Hepatocyte (in vitro differentiated cells): ENCODE results near the gene POLDIP2. TPM values are rescaled to one million over a fixed set of nuclear protein-coding genes. Genes with fewer than 3 reads are reported as not detected.

Experiments used
- DNase-seq: peaks from one replicate; pipeline ENCODE4 v3.0.0-alpha.2; 2016; ENCODE audit warnings: low spot score
- H2AFZ ChIP-seq: fragments of 200-600 bp; sonication (generic); 2 replicates; pipeline ENCODE4 v1.6.0; 2016; ENCODE audit warnings: antibody characterized with exemption, mild to moderate bottlenecking
- H3K27ac ChIP-seq: fragments of 200-600 bp; sonication (generic); 2 replicates; pipeline ENCODE4 v1.5.1; 2016; ENCODE audit warnings: mild to moderate bottlenecking
- H3K27me3 ChIP-seq: fragments of 200-600 bp; sonication (generic); 2 replicates; pipeline ENCODE4 v1.6.1; 2016
- H3K36me3 ChIP-seq: fragments of 200-600 bp; sonication (generic); replicated peaks from 2 replicates; pipeline ENCODE4 v1.5.1; 2016; ENCODE audit warnings: low read depth; ENCODE audit not compliant: insufficient read depth
- H3K4me1 ChIP-seq: fragments of 200-600 bp; sonication (generic); 2 replicates; pipeline ENCODE4 v1.5.1; 2016; ENCODE audit warnings: mild to moderate bottlenecking, moderate library complexity; ENCODE audit not compliant: insufficient read depth
- H3K4me2 ChIP-seq: fragments of 200-600 bp; sonication (generic); 2 replicates; pipeline ENCODE4 v1.6.0; 2016
- H3K4me3 ChIP-seq: fragments of 200-600 bp; sonication (generic); 2 replicates; pipeline ENCODE4 v1.5.1; 2016; ENCODE audit warnings: mild to moderate bottlenecking
- H3K79me2 ChIP-seq: fragments of 200-600 bp; sonication (generic); 2 replicates; pipeline ENCODE4 v1.6.0; 2017; ENCODE audit warnings: mild to moderate bottlenecking
- H3K9me2 ChIP-seq: fragments of 200-600 bp; sonication (generic); replicated peaks from 2 replicates; pipeline ENCODE4 v1.6.0; 2017; ENCODE audit warnings: mild to moderate bottlenecking; ENCODE audit not compliant: insufficient read depth
- H3K9me3 ChIP-seq: fragments of 200-600 bp; sonication (generic); 2 replicates; pipeline ENCODE4 v1.5.1; 2016; ENCODE audit warnings: low read depth, mild to moderate bottlenecking
- H4K20me1 ChIP-seq: fragments of 200-600 bp; sonication (generic); 2 replicates; pipeline ENCODE4 v1.6.0; 2016; ENCODE audit warnings: mild to moderate bottlenecking; ENCODE audit not compliant: insufficient read depth, poor library complexity, severe bottlenecking
- CTCF ChIP-seq: fragments of 200-600 bp; sonication (generic); IDR thresholded peaks from 2 replicates; pipeline ENCODE4 v1.5.1; 2016; ENCODE audit warnings: antibody characterized with exemption, mild to moderate bottlenecking; ENCODE audit not compliant: poor library complexity
- EZH2 ChIP-seq: fragments of 200-600 bp; sonication (generic); IDR thresholded peaks from 2 replicates; pipeline ENCODE4 v1.6.1; 2016; ENCODE audit warnings: antibody characterized with exemption, mild to moderate bottlenecking, borderline replicate concordance
- EZH2phosphoT487 ChIP-seq: fragments of 200-600 bp; sonication (generic); IDR thresholded peaks from one replicate; pipeline ENCODE4 v1.6.1; 2018; ENCODE audit warnings: antibody characterized with exemption, mild to moderate bottlenecking, low read depth, moderate library complexity; ENCODE audit not compliant: unreplicated experiment, severe bottlenecking
- WGBS: methylation state at CpG from one replicate; pipeline ENCODE4 v1.1.6; 2016; ENCODE audit warnings: low lambda C conversion rate; ENCODE audit errors: missing lambda C conversion rate; 5-methylcytosine and 5-hydroxymethylcytosine counted together
- polyA plus RNA-seq: library from polyadenylated mRNA; unstranded; fragments of >200 nt; fragmentation: Nextera tagmentation; extraction: Ambion mirVana; gene quantifications from 2 replicates; pipeline ENCODE4 v1.2.1, GENCODE V29; 2016
- total RNA-seq: library from RNA; depleted of rRNA; stranded (reverse); fragments of >200 nt; gene quantifications from 2 replicates; pipeline ENCODE4 v1.2.3, GENCODE V29; 2014

POLDIP2 gene
- total and polyA plus RNA-seq, 2 experiments from 2014 or later: 82.9 to 122 TPM

- Histone ChIP-seq H2AFZ (no peak overlapping the region), H3K4me2 (no peak overlapping the region), H3K27ac (no peak overlapping the region), H3K36me3 (no peaks in the 10 kb centered on the region), H3K9me3 (no peaks in the 10 kb centered on the region), H3K4me3 (no peak overlapping the region), H3K4me1 (peaks cover 11% of the 10 kb centered on the region), H4K20me1 (no peaks in the 10 kb centered on the region), H3K27me3 (no peaks in the 10 kb centered on the region), H3K79me2 (peaks cover 14% of the 10 kb centered on the region), H3K9me2 (no peaks in the 10 kb centered on the region)
- WGBS: 96% methylated on average over 8 of the region's 10 CpGs
- TF ChIP-seq CTCF (no peak), EZH2phosphoT487 (no peak), EZH2 (no peak)
- no peak for DNase-seq
Observed at GRCh38 chr17:28343491-28343932, 13.8 kb downstream of the POLDIP2 start.

GRCh38 chr17:28342313-28342712 lies 15.0 kb downstream of the POLDIP2 start:
- H3K9me2 ChIP-seq: no peaks in the 10 kb centered on the region
- H3K27ac ChIP-seq: no peak overlapping the region
- no peak overlapping the region for H3K4me3 ChIP-seq
- no peaks in the 10 kb centered on the region for H3K9me3 ChIP-seq
- TF ChIP-seq EZH2phosphoT487 (no peak), CTCF (no peak), EZH2 (no peak)
- no peaks in the 10 kb centered on the region for H3K36me3 ChIP-seq
- no peak overlapping the region for H2AFZ ChIP-seq
- no peaks in the 10 kb centered on the region for H3K27me3 ChIP-seq
- peaks cover 8% of the 10 kb centered on the region for H4K20me1 ChIP-seq
- peaks cover 9% of the 10 kb centered on the region for H3K4me1 ChIP-seq
- DNase-seq: no peak
- H3K4me2 ChIP-seq: no peak overlapping the region
- peaks cover 26% of the 10 kb centered on the region for H3K79me2 ChIP-seq
- WGBS: 98% methylated on average over 14 of the region's 14 CpGs

GRCh38 chr17:28341516-28341915 lies 15.8 kb downstream of the POLDIP2 start:
- DNase-seq: no peak
- Histone ChIP-seq H3K27me3 (no peaks in the 10 kb centered on the region), H4K20me1 (peaks cover 8% of the 10 kb centered on the region), H3K4me1 (peaks cover 7% of the 10 kb centered on the region), H3K79me2 (peaks cover 34% of the 10 kb centered on the region), H3K9me3 (no peaks in the 10 kb centered on the region), H3K4me2 (no peak overlapping the region), H3K4me3 (no peak overlapping the region), H3K9me2 (no peaks in the 10 kb centered on the region), H3K27ac (no peak overlapping the region), H2AFZ (no peak overlapping the region), H3K36me3 (no peaks in the 10 kb centered on the region)
- 96% methylated on average over 11 of the region's 11 CpGs for WGBS
- TF ChIP-seq EZH2phosphoT487: no peak
- TF ChIP-seq CTCF: no peak
- TF ChIP-seq EZH2: no peak

- Histone ChIP-seq H3K4me3 (no peak overlapping the region), H3K9me2 (no peaks in the 10 kb centered on the region), H3K9me3 (no peaks in the 10 kb centered on the region), H3K4me1 (peaks cover 7% of the 10 kb centered on the region), H3K27me3 (no peaks in the 10 kb centered on the region), H4K20me1 (peaks cover 8% of the 10 kb centered on the region), H3K27ac (no peak overlapping the region), H3K36me3 (no peaks in the 10 kb centered on the region), H3K79me2 (peaks cover 35% of the 10 kb centered on the region), H2AFZ (no peak overlapping the region), H3K4me2 (no peak overlapping the region)
- no peak for DNase-seq
- WGBS: 87% methylated on average over 5 of the region's 6 CpGs
- TF ChIP-seq EZH2: no peak
- TF ChIP-seq CTCF: no peak
- no peak for TF ChIP-seq EZH2phosphoT487
Observed at GRCh38 chr17:28340374-28340773, 17.0 kb downstream of the POLDIP2 start.
